CD4-positive, alpha-beta T cell treated with Interleukin-6 at 100 ng/mL for 8 hours (primary cell): ENCODE measurements around the gene PBRM1.

Experiments used
- DNase-seq: peaks from one replicate; pipeline ENCODE4 v3.0.0-alpha.2; 2020; ENCODE audit warnings: mixed read lengths, low spot score

The PBRM1 gene

DNA sequence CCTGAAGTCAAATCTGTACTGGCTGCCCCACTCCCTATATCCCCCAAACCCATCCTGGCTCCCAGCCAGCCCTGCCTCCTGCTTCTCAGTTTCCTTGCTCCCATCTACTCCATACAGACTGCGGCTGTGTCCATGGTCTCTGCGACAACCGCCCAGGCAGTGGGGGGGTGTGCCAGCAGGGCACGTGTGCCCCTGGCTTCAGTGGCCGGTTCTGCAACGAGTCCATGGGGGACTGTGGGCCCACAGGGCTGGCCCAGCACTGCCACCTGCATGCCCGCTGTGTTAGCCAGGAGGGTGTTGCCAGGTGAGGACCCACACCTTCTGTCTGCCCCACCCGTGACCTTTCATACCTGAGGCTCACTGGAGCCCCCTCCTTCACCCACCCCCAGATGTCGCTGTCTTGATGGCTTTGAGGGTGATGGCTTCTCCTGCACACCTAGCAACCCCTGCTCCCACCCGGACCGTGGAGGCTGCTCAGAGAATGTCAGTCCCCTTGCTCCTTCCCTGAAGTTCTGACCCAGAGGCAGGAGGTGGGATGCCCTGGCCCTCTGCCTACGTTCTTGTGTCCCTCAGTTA lies 175.9 kb downstream of the PBRM1 start:
- no peak for DNase-seq

DNA sequence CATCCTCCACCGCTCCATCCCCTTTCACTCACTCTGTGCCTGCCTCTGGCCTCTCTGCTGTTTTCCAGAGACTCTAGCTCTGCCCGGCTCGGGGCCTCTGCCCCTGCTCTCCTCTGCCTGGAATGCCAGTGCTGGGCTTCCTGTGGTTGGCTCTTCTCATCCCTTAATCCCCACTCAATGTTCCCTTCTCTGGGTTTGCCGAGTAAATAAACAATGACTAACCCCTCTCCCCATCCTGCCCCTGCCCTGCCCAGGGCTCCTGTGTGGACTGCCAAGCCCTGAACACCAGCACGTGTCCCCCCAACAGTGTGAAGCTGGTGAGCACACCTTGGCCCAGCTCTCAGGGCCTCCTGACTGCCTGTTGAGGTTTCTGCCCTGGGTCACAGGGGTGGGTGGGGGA lies 178.4 kb downstream of the PBRM1 start:
- no peak for DNase-seq

DNA sequence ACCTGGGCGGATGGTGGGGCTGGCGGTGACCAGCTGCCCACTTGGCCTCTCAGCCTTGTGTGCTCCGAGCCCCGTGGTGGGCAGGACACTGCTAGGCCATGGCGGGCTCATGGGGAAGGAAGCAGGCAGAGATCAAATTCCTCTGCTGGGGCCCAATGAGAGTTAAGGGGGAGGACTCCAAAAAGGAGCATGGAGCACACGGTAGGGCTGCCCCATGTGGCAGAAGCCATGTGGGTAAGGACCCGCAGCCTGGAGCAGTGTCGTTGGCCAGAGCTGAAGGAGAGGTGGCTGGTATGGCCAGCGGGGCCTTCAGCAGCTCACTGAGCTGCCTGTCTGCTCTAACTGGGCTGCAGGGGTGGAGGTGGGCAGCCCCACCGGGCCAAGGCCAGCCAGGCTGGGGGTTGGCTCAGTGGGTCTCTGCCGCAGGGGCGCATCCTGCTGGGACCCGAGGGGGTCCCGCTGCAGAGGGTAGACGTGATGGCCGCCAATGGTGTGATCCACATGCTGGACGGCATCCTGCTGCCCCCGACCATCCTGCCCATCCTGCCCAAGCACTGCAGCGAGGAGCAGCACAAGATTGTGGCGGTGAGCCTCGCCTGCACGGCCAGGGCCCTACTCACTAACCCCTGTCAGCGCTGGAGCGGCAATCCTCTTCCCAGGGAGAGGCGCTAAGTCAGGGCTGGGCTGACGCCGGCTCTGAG lies 179.3 kb downstream of the PBRM1 start:
- no peak for DNase-seq

GRCh38 chr3:52504977-52505376 lies 180.7 kb downstream of the PBRM1 start:
- DNase-seq, result no peak

- DNase-seq, result no peak
Measured at GRCh38 chr3:52503788-52504424, 181.8 kb downstream of the PBRM1 start.

GRCh38 chr3:52502808-52503350 lies 182.8 kb downstream of the PBRM1 start:
- no peak for DNase-seq

- DNase-seq, result no peak
Measured at GRCh38 chr3:52502001-52502400, 183.7 kb downstream of the PBRM1 start.

GRCh38 chr3:52501046-52501445 lies 184.7 kb downstream of the PBRM1 start:
- no peak for DNase-seq

DNA sequence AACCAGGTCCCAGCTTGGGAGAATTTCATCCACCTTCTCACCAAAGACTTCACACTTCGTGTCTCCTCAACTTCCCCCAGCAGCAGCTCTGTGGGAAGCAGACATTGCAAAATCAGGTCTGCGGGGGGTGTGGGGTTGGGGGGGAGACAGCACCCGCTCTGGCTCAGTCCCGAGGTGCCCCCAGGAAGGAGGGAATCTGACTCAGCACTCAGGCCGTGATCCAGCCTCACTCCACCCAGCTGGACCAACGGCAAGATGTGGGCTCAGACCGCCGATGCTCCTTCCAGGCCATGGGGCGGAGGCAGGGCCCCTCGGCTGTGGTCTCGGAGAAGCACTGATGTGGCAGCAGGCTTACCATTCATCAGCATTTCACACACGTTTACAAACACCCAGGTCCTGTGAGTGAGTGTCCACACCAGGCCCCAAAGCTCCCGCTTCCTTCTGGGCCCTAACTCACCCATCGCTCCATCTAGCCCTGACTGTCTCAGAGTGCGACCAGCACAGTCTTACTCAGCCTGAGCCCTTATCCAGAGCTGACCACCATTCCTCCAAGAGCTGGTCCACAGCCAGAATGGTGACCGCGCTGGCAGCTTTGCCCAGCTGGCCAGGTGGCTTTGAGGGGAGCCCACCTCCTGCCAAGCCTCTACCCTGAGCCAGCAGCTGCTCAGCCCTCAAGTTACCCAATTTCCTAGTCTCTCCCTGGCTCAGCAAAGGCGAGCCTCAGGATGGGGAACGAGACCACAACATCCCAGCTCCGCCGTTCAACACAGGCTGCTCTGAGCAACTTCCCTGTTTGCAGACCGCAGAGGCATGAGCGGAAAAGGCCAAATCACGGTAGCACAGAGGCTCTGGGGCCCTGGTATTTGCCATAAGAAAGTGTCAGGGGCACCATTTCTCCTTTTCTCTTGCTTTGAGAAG lies 187.3 kb downstream of the PBRM1 start:
- DNase-seq, result no peak

DNA sequence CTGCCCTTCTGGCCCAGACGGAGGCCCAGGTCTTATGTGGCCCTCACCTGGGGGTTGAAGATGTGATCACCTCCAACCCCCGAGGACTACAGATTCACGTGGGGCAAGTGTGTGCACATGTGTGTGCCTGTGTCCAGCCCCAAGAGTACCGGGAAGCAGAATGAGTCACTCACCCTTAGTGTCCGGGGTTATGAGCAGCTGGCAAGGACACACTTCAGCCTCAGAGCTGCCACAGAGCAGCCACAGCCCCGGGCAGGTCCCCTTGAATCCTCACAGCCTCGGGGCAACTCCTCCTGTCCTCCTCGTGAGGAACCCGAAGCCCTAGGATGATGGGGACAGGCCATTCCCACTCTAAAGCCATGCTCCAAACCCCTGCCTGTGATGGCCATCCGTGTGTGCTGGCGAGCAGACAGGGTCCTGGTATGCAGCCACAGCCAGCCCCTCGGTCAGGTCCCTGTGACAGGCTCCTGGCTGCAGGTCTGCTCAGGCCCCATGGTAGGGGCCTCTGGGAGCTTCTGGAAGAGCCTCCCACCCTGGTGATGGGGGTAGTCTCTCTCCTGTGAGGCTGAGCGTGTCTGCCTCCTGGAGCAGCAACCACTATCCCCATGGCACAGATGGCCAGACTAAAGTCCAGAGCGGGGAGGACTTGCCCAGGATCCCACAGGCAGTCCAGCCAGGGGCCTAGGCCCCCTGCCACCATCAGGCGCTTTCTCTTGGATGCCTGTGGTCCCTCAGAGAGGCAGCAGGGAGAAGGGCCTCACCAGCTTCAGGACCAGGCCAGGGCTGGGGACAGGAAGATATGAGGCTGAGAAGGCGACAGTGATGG lies 189.7 kb downstream of the PBRM1 start:
- DNase-seq, result no peak
